Activated CD8-positive, alpha-beta memory T cell treated with anti-CD3 and anti-CD28 coated beads, Interleukin-2, amount 50 U/mL, for 24 hours (primary cell): ENCODE measurements around the gene CEP76.

Experiments used
- DNase-seq: peaks from one replicate; pipeline ENCODE4 v3.0.0-alpha.2; 2020; ENCODE audit errors: extremely low read depth

The CEP76 gene

GRCh38 chr18:12703664-12704063, 1.1 kb upstream of the CEP76 start:
- no peak for DNase-seq

- DNase-seq = no peak
Observed at GRCh38 chr18:12703096-12703567, 609 bp upstream of the CEP76 start.

- DNase-seq = no peak
Observed at GRCh38 chr18:12701161-12701560, 1.4 kb downstream of the CEP76 start.

DNA sequence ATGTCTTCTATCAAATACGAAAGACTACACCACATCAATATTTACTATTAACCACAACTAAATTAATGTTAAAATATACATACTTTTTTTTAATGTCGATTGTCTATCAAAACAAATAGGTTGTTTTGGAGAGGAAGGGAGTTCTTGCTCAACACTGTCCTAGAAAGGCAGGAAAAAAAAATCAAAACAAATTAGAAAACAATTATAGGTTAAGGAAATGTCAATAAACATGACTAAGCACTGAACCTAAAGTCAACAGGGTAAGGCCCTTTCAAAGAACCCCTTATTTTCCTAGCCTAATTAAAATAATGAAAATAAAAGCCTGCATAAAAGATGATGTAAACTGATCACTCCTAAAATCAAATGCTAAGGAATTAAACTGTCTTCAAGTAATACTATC, 2.8 kb downstream of the CEP76 start:
- no peak for DNase-seq

- DNase-seq = no peak
Observed at GRCh38 chr18:12694032-12694431, 8.5 kb downstream of the CEP76 start.

DNA sequence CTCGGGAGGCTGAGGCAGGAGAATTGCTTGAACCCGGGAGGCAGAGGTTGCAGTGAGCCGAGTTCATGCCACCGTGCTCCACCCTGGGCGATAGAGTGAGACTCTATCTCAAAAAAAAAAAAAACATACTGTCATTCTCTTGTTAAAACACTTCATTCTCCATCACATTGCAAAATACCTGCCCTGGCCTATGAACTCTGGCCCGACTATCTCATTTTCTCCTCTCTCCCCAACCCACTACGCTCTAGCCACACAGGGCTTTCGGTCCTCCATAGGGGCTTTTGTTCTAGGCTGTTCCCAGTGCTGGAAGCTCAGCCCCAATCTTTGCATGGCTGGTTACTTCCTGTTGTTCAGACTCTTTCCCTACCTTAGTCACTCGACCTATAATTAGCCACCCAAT, 10.3 kb downstream of the CEP76 start:
- no peak for DNase-seq

DNA sequence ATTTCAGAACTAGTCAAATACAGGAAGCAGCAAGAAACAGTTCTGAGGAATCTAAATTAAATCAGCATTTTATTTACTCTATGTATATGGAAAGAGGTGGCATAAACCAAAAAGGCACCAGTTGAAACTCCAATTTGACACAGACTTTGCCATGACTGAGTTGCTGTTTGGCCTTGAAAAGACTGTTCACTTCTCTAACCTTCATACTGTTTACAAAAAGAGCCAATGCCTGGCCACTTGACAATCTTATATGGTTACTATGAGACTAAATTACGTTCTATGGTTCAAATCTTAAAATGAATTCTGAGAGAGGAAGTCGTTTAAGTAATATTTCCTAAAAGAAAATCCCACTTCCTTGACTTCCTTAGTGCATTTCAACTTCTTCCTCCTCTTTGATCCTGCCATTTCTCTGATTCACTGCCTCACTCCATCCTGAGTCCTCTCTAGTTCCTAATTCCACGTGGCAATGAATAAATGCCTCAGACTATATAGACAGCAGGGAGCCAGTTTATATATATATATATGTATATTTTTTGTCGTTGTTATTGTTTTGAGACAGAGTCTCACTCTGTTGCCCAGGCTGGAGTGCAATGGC, 13.2 kb downstream of the CEP76 start:
- DNase-seq = no peak

DNA sequence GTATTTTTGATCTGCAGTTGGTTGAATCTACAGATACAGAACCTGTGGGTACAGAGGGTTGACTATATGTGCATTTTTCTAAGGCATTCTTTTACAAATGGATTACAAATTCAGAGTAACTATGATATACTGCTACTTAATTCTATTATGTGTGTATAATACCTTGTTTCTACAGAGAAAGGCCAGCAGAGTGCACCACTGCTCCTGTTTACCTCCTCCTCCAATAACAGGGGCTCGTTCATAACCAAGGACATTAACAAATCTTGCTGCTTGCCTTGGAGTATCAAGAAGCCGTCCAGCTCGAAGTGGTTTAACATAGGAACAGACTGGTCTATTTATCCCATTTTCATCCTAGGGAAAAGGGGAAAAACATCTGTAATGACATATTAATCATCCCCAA, 16.4 kb downstream of the CEP76 start:
- DNase-seq = no peak

DNA sequence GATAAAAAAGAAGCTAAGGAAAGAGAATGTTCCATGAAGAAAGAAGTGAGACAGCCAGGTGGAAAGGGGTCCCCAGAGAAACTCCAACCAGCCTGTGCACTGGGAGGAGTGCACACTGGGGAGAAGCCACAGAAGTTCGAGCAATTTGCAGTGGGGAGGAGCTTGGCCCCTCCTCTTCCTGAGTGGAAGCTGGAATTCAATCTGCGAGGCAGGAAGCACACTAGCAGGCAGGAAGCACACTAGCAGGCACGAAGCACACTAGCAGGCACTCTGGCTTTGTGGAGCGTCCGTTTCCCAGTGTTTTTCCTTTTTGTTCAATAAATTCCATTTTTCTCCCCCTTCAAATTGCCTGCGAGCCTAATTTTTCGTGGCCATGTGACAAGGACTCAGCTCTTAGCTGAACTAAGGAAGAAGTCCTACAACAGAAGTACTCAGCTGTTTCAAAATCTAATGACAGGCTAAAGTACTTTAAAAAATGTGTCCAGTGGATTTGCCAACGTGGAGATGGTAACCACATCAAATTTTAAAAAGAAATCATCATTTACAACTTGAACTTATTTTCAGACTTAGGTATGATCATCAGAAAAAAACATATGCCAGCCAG, 23.2 kb downstream of the CEP76 start:
- DNase-seq = no peak

DNA sequence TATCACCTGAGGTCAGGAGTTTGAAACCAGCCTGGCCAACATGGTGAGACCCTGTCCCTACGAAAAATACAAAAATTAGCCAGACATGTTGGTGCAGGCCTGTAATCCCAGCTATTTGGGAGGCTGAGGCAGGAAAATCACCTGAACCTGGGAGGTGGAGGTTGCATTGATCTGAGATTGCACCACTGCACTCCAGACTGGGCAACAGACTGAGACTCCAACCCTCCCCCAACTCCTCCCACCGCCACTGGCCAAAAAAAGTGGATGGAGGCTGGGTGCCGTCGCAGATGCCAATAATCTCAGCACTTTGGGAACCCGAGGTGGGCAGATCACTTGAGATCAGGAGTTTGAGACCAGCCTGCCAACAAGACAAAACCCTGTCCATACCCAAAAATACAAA, 34.5 kb downstream of the CEP76 start:
- no peak for DNase-seq

DNA sequence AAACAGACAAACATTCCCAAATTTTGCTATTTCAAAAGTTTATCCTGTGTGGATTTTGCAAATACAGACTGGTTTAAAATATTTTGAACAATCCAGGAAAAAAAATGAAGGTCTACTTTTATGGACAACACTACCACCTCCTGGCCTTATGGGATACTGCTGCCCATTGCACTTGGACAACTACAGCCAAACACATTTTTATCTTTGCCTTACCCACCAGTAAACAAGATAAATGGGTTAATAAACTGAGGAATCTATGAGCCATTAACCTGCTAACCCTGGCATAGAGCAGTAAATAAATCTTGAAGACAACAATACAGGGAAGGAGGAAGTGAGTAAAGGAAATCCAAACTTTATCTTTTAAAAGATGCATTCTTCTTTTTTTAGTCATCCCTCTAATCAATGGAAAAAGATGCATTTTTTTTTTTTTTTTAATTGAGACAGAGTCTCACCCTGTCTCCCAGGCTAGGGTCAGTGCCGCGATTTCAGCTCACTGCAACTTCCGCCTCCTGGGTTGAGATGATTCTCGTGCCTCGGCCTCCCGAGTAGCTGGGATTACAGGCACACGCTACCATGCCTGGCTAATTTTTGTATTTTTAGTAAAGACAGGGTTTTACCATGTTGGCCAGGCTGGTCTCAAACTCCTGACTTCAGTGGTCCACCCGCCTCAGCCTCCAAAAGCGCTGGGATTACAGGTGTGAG, 42.5 kb downstream of the CEP76 start:
- no peak for DNase-seq

DNA sequence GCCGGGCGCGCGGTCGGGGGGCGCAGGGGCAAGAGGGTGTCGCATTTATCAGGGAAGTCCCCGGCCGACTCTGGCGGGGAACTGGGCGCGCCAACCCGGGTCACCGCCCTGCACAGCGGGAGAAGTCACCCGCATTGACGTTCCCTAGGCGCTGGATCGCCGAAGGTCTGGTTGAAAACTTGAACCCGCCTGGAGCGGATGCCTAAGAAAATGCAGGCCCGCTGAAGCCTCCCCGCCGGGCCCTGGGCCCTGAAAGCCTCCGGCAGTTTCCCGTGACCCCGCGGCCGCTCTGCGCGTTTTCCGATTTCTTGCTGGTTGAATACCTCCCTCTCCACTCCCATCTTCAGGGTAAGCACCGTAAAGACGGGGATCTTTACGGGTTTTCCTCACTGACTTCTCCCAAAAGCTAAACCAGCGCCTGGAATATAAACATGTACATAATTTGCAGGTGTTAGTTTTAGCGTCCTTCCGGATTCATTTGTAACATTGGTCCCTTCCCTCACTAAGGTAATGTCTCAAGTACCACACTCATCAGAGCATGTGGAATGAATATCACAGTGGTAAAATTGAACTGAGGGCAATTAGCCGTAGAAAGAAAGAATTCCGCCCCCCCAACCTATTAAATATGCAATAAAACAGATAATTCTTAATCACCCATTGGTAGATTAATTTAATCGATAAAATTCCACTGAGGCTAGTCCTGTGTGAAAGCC, 43.9 kb downstream of the CEP76 start:
- DNase-seq = no peak

DNA sequence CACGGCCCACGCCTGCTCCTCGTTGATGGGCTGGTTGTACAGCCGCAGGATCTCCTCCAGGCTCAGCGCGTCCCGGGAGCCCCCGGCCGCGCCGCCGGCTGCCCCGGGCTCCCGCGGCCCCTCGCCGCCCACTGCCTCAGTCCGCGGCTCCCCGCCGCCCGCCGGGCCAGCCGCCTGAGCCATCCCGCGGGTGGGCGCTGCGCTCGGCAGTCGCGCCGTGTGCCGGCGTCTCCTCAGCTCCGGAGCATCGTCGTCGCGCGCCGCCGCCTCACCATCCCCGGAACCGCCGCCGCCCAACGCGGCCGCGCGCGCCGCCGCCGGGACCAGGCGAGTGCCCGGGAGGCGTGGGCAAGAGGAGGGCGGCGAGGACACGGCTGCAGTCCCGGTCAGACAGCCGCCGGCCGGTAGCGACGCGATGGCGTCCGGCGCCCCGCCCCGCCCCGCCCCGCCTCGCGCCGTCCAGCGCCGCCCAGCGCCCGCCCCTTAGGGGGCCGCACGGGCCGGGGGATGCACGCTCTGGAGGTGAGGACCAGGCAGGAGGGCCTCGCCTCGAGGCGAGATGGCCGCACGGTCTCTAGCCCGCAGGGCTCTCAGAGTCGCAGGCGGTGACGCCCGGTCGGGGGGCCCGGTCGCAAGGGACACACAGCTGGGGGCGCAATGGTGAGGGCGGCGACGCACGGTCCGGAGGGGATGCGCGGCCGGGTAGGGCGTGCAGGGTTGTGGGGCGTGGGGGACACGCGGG, 44.7 kb downstream of the CEP76 start, which contains the start of gene SPIRE1:
Gene SPIRE1 (minus strand): TSS at position 424 of the 742 bp plus-strand sequence. CDS start 241 bp downstream, at position 183.
- peak; percentile 1 for DNase-seq

DNA sequence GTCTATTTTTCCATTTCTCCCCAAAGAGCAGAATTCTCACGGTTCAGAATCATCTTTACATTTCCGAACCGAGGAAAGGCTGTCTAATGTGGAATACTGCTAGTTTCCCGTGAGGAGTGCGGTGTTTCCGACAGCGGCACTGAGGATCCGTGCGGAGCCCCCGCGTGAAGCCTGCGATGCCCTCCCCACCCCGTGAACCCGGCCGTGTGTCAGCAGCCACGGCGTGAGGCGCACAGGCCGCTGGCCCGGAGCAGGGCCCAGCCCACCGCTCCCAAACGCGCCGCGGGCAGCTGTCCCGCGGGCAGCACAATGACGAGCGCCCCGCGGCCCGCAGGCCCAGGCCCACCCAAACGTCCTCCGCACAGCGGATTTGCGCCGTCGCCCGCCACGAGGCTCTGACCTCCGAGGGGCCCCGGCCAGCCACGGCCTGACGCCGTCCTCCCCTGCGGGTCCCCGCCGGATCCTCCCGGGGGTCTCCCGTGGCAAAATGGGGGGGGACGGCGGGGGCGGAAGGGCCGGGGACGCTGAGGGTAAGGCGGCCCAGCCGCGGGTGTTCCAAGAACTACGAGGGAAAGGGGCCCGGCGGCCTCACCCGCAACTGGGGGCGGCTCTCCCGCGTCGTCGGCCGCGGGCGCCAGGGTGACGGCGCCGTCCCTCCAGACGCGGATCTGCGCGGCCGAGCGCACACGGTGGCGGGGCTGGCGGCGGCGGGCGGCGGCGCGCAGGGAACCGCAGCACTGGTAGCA, 45.4 kb downstream of the CEP76 start:
- DNase-seq = no peak

DNA sequence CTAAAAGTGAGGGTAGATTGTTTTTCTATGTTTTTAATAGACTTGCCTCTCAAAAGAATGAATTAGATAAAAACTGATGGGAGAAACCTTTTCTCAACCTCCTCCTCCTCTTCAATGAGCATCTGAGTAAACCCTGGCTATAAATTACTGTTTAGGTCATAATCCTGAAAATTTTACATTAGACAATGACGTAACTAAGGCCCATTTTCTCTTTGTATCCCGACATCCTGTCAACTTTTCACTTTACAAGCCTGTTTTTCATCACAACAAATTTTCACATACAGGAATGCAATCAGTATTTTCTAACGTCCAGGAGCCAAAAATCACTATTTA, 46.0 kb downstream of the CEP76 start:
- DNase-seq = no peak

DNA sequence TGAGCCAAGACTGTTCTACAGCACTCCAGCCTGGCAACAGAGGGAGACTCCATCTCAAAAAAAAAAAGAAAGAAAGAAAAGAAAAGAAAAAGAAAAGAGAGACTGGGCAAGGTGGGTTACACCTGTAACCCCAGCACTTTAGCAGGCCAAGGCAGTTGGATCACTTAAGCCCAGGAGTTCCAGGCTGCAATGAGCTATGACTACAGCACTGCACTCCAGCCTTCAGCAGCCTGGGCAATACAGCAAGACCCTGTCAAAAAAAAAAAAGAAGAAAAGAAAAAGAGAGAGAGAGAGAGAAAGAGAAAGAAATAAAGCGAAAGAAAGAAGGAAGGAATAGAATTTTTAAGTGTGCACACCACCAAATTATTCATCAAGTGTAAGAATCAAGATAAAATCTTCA, 47.6 kb downstream of the CEP76 start:
- no peak for DNase-seq

DNA sequence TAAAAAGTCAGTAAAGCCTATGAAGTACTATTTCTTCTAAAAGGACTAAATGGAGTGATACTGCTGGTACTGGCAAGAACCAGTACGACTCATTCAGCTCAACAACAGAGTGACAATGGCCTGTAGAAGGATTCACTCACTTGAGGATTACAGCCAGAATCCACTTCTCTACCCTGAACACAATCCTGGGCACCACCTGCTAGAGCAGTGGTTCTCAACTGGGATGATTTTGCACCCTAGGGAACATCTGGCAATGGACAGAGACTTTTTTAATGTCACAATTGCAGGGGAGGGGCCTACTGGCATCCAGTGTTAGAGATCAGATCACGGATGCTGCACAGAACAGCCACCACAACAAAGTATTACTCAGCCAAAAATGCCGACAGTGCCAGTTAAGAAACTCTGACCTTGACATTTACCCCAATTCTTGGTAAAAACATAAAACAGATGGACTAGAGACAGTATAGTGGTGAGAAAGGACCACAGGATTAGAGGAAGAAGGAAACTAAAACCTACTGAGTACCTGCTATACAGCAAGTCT, 49.6 kb downstream of the CEP76 start:
- no peak for DNase-seq

DNA sequence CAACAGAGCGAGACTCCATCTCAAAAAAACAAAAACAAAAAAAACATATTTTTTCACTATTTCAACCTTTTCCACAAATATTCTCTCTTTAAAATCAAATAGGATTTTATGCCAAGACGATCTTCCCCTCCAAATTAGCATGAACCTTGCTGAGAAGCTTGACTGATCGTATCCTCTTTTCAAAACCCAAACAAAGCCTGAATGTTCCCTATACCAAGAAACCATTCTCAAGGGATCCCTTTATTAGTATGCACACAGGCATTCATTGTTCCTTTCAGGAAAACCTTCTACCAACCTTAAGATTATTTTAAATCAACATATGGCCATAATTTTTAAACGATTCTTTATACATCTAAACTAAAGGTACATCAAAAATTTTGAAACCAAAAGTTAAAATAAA, 50.9 kb downstream of the CEP76 start:
- no peak for DNase-seq

GRCh38 chr18:12647773-12648172, 54.8 kb downstream of the CEP76 start:
- DNase-seq = no peak

- DNase-seq = no peak
Observed at GRCh38 chr18:12645751-12646203, 56.7 kb downstream of the CEP76 start.

GRCh38 chr18:12645254-12645653, 57.3 kb downstream of the CEP76 start:
- no peak for DNase-seq
